SH-SY5Y (cell line): ENCODE data around the gene ULK1.

Experiments used
- GATA2 ChIP-seq: IDR thresholded peaks from 2 replicates; pipeline ENCODE4 v1.6.1; 2011; ENCODE audit warnings: mild to moderate bottlenecking, low read depth, low read length
- GATA3 ChIP-seq: IDR thresholded peaks from 2 replicates; pipeline ENCODE4 v1.6.1; 2011; ENCODE audit warnings: low read depth, mild to moderate bottlenecking, low read length, moderate library complexity

GRCh38 chr12:131959641-131960589 is 65.5 kb downstream of the ULK1 start:
- TF ChIP-seq GATA3 (no peak), GATA2 (no peak)
